Measurements from ENCODE around the gene PLCH1. TPM values are rescaled to one million over a fixed set of nuclear protein-coding genes. Genes with fewer than 3 reads are reported as not detected.

PLCH1 gene
- total and polyA plus RNA-seq, 12 donors, result under 0.01 to 0.28 (median 0.10) TPM; not detected in 2

DNA sequence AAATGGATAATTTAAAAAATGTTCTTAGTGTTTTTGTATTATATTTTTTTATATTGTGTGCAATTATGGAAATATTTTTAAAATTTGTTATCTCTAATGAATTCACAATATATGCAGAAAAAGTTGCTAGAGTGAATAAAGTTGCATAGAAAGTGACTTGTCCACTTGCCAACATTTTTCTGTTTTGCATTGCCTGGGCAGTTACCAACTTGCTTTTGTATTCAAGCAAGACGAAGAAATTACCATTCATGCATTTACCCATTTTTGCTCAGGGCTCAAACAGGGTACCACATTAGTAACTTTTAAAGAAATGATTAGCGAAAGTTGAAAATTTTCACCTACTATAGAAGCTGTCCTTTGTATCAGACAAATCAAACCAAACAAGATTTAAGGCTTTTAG lies 298.5 kb downstream of the PLCH1 start:
- 83 to 92% (median 85%) methylated on average over 2 of the region's 2 CpGs for WGBS, 4 donors
- no peak for DNase-seq

DNA sequence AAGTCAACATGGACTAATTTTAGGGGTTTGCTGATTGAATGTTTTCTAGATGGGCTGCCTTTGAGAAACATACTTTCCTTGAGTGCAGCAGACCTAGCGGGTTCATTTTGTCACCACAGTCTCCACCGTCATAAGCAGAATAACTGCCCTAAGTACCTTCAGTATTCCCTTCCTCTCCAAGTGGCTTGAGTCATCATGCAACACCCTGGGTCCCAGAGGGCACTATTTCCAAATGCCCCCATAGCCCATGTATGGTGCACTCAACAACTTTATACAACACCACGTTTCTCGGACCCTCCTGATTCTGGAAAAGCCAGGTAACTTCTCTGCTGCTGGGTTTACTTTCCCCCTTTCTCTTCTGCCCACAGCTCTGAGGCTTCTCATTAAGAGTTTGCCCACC lies 300.1 kb downstream of the PLCH1 start:
- DNase-seq, result no peak
- no peak overlapping the region for H3K4me3 ChIP-seq
- no peaks in the 10 kb centered on the region for H3K36me3 ChIP-seq (replicated peaks in 1 of 2)
- no peak for TF ChIP-seq POLR2A (IDR thresholded peaks at IDR 0.05)
- TF ChIP-seq, protein P1, sequence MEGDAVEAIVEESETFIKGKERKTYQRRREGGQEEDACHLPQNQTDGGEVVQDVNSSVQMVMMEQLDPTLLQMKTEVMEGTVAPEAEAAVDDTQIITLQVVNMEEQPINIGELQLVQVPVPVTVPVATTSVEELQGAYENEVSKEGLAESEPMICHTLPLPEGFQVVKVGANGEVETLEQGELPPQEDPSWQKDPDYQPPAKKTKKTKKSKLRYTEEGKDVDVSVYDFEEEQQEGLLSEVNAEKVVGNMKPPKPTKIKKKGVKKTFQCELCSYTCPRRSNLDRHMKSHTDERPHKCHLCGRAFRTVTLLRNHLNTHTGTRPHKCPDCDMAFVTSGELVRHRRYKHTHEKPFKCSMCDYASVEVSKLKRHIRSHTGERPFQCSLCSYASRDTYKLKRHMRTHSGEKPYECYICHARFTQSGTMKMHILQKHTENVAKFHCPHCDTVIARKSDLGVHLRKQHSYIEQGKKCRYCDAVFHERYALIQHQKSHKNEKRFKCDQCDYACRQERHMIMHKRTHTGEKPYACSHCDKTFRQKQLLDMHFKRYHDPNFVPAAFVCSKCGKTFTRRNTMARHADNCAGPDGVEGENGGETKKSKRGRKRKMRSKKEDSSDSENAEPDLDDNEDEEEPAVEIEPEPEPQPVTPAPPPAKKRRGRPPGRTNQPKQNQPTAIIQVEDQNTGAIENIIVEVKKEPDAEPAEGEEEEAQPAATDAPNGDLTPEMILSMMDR (IDR thresholded peaks at IDR 0.05), result no peak
- 84 to 90% (median 86%) methylated on average over 4 of the region's 4 CpGs for WGBS, 4 donors
- no peaks in the 10 kb centered on the region for H3K9me3 ChIP-seq (replicated peaks in 1 of 3)
- no peaks in the 10 kb centered on the region for H3K27me3 ChIP-seq
- no peak overlapping the region for H3K27ac ChIP-seq
- intact Hi-C loops (cut with DNase I), result no loop called here
- no peaks in the 10 kb centered on the region for H3K4me1 ChIP-seq (replicated peaks in 1 of 2)

More for the DNA sequence above, 298.5 kb downstream of the PLCH1 start:
- intact Hi-C loops (cut with DNase I), result no loop called here
- no peaks in the 10 kb centered on the region for H3K27me3 ChIP-seq
- no peak overlapping the region for H3K4me3 ChIP-seq
- no peaks in the 10 kb centered on the region for H3K4me1 ChIP-seq (replicated peaks in 1 of 2)
- H3K27ac ChIP-seq, result no peak overlapping the region
- TF ChIP-seq POLR2A (IDR thresholded peaks at IDR 0.05), result no peak
- TF ChIP-seq, protein P1 (IDR thresholded peaks at IDR 0.05), result no peak
- no peaks in the 10 kb centered on the region for H3K36me3 ChIP-seq (replicated peaks in 1 of 2)
- H3K9me3 ChIP-seq (replicated peaks in 1 of 3), result no peaks in the 10 kb centered on the region

DNA sequence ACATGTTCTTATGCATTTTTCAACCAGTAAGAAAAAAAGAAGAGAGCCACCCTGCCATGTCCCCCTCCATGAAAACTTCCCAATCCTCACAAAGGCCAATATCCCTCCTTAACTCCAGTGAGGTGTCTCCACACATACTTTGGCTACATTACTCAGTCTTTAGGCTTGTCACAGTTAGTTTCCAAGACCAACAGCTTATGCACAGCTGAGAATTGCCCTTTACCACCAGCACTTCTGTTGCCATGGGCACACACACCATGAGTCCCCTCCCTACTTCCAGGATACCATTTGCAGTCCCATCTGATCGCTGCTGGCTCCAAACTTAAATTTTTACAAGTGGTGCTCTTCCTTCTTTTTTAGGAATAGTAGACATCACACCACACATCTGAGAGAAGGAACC lies 301.1 kb downstream of the PLCH1 start:
- Histone ChIP-seq H3K36me3 (replicated peaks in 1 of 2) (no peaks in the 10 kb centered on the region), H3K27ac (no peak overlapping the region), H3K4me3 (no peak overlapping the region), H3K9me3 (replicated peaks in 1 of 3) (no peaks in the 10 kb centered on the region), H3K27me3 (no peaks in the 10 kb centered on the region), H3K4me1 (replicated peaks in 1 of 2) (no peaks in the 10 kb centered on the region)
- no peak for DNase-seq
- intact Hi-C loops (cut with DNase I), result no loop called here
- TF ChIP-seq, protein P1 (IDR thresholded peaks at IDR 0.05), result no peak
- no peak for TF ChIP-seq POLR2A (IDR thresholded peaks at IDR 0.05)
- 73 to 93% (median 76%) methylated on average over 1 of the region's 1 CpG for WGBS, 4 donors

DNA sequence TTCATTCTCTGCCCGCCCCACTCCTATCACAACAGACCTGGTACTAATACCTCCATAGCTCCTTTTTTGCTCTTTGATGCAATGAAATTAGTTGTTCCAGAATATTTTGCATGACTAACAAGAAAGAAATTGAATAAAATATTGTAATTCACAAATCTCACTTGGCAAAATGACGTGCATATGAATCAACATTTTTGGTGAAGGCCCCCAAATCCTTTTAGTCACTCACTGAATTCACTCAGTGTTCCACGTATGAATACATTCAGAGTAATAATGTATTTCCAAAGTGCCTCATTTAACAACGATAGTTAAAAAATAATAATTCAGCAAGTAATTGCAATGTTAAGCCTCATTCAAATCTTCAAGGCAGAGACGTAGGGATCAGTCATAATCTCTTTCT lies 302.8 kb downstream of the PLCH1 start:
- no peaks in the 10 kb centered on the region for H3K27me3 ChIP-seq
- H3K9me3 ChIP-seq (replicated peaks in 1 of 3), result no peaks in the 10 kb centered on the region
- H3K4me1 ChIP-seq (replicated peaks in 1 of 2), result no peaks in the 10 kb centered on the region
- WGBS, 4 donors, result 62 to 75% (median 69%) methylated on average over 5 of the region's 5 CpGs
- DNase-seq, result no peak
- intact Hi-C loops (cut with DNase I), result no loop called here
- H3K4me3 ChIP-seq, result no peak overlapping the region
- H3K36me3 ChIP-seq (replicated peaks in 1 of 2), result no peaks in the 10 kb centered on the region
- TF ChIP-seq POLR2A (IDR thresholded peaks at IDR 0.05), result no peak
- TF ChIP-seq, protein P1 (IDR thresholded peaks at IDR 0.05), result no peak
- H3K27ac ChIP-seq, result no peak overlapping the region

Measured in adrenal gland (tissue), 12 donors.